GM23338 (cell line): Measurements from ENCODE around the gene APOL3. TPM values are rescaled to one million over a fixed set of nuclear protein-coding genes. Genes with fewer than 3 reads are reported as not detected.
"Not testable (repeated sequence)": the region's sequence is repeated elsewhere in the genome, so short reads cannot be mapped to it uniquely, and the experiment has no call there.

Experiments used
- ATAC-seq: fragments of 200-7000 bp; cut with Tn5 transposase; 3 replicates; pipeline ENCODE4 v1.9.1; 2020
- DNase-seq: peaks from one replicate; pipeline ENCODE4 v3.0.0-alpha.2; 2015; ENCODE audit warnings: low spot score
- H2AFZ ChIP-seq: fragments of 200-600 bp; sonication (generic); 2 replicates; pipeline ENCODE4 v1.8.0; 2016; ENCODE audit warnings: antibody characterized with exemption, mild to moderate bottlenecking, moderate library complexity
- H3F3A ChIP-seq: fragments of 200-600 bp; sonication (generic); replicated peaks from 2 replicates; pipeline ENCODE4 v1.8.0; 2017; ENCODE audit warnings: antibody characterized with exemption, mixed run types, low read depth
- H3K27ac ChIP-seq: fragments of 200-600 bp; sonication (generic); 2 replicates; pipeline ENCODE4 v1.6.1; 2016; ENCODE audit warnings: low read depth
- H3K27me3 ChIP-seq: fragments of 200-600 bp; sonication (generic); 2 replicates; pipeline ENCODE4 v1.8.0; 2016; ENCODE audit warnings: mild to moderate bottlenecking, mixed run types, moderate library complexity; ENCODE audit not compliant: insufficient read depth
- H3K36me3 ChIP-seq: fragments of 200-600 bp; sonication (generic); 2 replicates; pipeline ENCODE4 v1.8.0; 2016; ENCODE audit warnings: mild to moderate bottlenecking; ENCODE audit not compliant: insufficient read depth
- H3K4me1 ChIP-seq: fragments of 200-600 bp; sonication (generic); 2 replicates; pipeline ENCODE4 v1.8.0; 2016; ENCODE audit warnings: mild to moderate bottlenecking, moderate library complexity; ENCODE audit not compliant: insufficient read depth
- H3K4me2 ChIP-seq: fragments of 200-600 bp; sonication (generic); 2 replicates; pipeline ENCODE4 v1.7.1; 2017; ENCODE audit warnings: mixed run types
- H3K4me3 ChIP-seq: fragments of 200-600 bp; sonication (generic); 2 replicates; pipeline ENCODE4 v1.6.1; 2016; ENCODE audit warnings: mixed run types
- H3K79me2 ChIP-seq: fragments of 200-600 bp; sonication (generic); replicated peaks from 2 replicates; pipeline ENCODE4 v1.8.0; 2017; ENCODE audit warnings: mild to moderate bottlenecking; ENCODE audit not compliant: insufficient read depth
- H3K9me2 ChIP-seq: fragments of 200-600 bp; sonication (generic); 2 replicates; pipeline ENCODE4 v1.8.0; 2017; ENCODE audit not compliant: insufficient read depth
- H4K20me1 ChIP-seq: fragments of 200-600 bp; sonication (generic); replicated peaks from 2 replicates; pipeline ENCODE4 v1.8.0; 2017; ENCODE audit warnings: mild to moderate bottlenecking; ENCODE audit not compliant: insufficient read depth
- H3K27ac Mint-ChIP-seq: 2 replicates; pipeline ENCODE4 v1.8.0; 2020; ENCODE audit warnings: inconsistent platforms, mild to moderate bottlenecking, moderate library complexity, mixed read lengths
- H3K27me3 Mint-ChIP-seq: 3 replicates; pipeline ENCODE4 v1.8.0; 2022; ENCODE audit warnings: low read depth, mild to moderate bottlenecking, moderate library complexity, mixed read lengths, inconsistent platforms; ENCODE audit not compliant: insufficient read depth, poor library complexity
- H3K36me3 Mint-ChIP-seq: 3 replicates; pipeline ENCODE4 v1.8.0; 2021; ENCODE audit warnings: low read depth, mild to moderate bottlenecking, inconsistent platforms, moderate library complexity, mixed read lengths
- H3K4me1 Mint-ChIP-seq: 3 replicates; pipeline ENCODE4 v1.8.0; 2020; ENCODE audit warnings: mild to moderate bottlenecking, inconsistent platforms, mixed read lengths
- H3K4me3 Mint-ChIP-seq: 3 replicates; pipeline ENCODE4 v1.8.0; 2021; ENCODE audit warnings: moderate library complexity, mild to moderate bottlenecking, inconsistent platforms, mixed read lengths
- H3K9me3 Mint-ChIP-seq: 3 replicates; pipeline ENCODE4 v1.8.0; 2020; ENCODE audit warnings: moderate library complexity, mild to moderate bottlenecking, inconsistent platforms, mixed read lengths
- CREB1 ChIP-seq: fragments of 250-450 bp; sonication (Bioruptor Pico); IDR thresholded peaks from 2 replicates; pipeline ENCODE4 v1.5.0; 2020; ENCODE audit warnings: low read depth, mild to moderate bottlenecking, moderate library complexity
- ZNF462 ChIP-seq: fragments of 250-450 bp; sonication (Bioruptor Pico); IDR thresholded peaks from 2 replicates; pipeline ENCODE4 v1.5.0; 2020; ENCODE audit warnings: mild to moderate bottlenecking, moderate library complexity
- polyA plus RNA-seq: library from polyadenylated mRNA; unstranded; fragments of >200 nt; fragmentation: Nextera tagmentation; extraction: Ambion mirVana; gene quantifications from 2 replicates; pipeline ENCODE4 v1.2.1, GENCODE V29; 2016
- total RNA-seq: library from RNA; depleted of rRNA; stranded (reverse); fragments of >200 nt; shearing (Covaris generic); gene quantifications from 2 replicates; pipeline ENCODE4 v1.2.3, GENCODE V29; 2014

Gene APOL3
- total and polyA plus RNA-seq, 2 experiments from 2014 or later: not detected

GRCh38 chr22:36204001-36204631, 43.6 kb upstream of the APOL3 start (continued):
- TF ChIP-seq CREB1 (no peak), ZNF462 (no peak)

- ATAC-seq, H3K27ac ChIP-seq: not testable (repeated sequence)
- H3K4me1 Mint-ChIP-seq: peaks cover 14% of the 10 kb centered on the region
Observed at GRCh38 chr22:36203441-36203840, 42.9 kb upstream of the APOL3 start.

GRCh38 chr22:36202906-36203305, 42.4 kb upstream of the APOL3 start:
- not testable (repeated sequence) for H3K79me2 ChIP-seq, H3K27ac ChIP-seq, H3K27me3 ChIP-seq, H3K4me2 ChIP-seq, H3K36me3 ChIP-seq, H3K4me3 Mint-ChIP-seq, H3F3A ChIP-seq, H3K9me2 ChIP-seq, H3K27ac Mint-ChIP-seq, H3K9me3 Mint-ChIP-seq, H4K20me1 ChIP-seq, H3K4me3 ChIP-seq, H3K36me3 Mint-ChIP-seq, ATAC-seq, H2AFZ ChIP-seq, H3K4me1 ChIP-seq
- H3K4me1 Mint-ChIP-seq: peaks cover 19% of the 10 kb centered on the region
- peak; percentile 13 for DNase-seq
- peaks cover 12% of the 10 kb centered on the region for H3K27me3 Mint-ChIP-seq

More at GRCh38 chr22:36203441-36203840, 42.9 kb upstream of the APOL3 start:
- not testable (repeated sequence) for H3K9me2 ChIP-seq, H3K9me3 Mint-ChIP-seq, H2AFZ ChIP-seq, H3K27me3 ChIP-seq, H3K4me3 Mint-ChIP-seq, H3K79me2 ChIP-seq, H3K36me3 ChIP-seq, H3K4me3 ChIP-seq, H3K36me3 Mint-ChIP-seq, H3F3A ChIP-seq, H3K27ac Mint-ChIP-seq, DNase-seq, H4K20me1 ChIP-seq, H3K4me1 ChIP-seq, H3K4me2 ChIP-seq
- H3K27me3 Mint-ChIP-seq: peaks cover 12% of the 10 kb centered on the region
